ENCODE data around the gene PCDHA1.
"Not testable (repeated sequence)": the region's sequence is repeated elsewhere in the genome, so short reads cannot be mapped to it uniquely, and the experiment has no call there.

GRCh38 chr5:140849831-140850634 lies 64.1 kb downstream of the PCDHA1 start:
- not testable (repeated sequence) for TF ChIP-seq CTCF (IDR thresholded peaks at IDR 0.05); POLR2A (IDR thresholded peaks at IDR 0.05; ENCODE audit: low read depth); POLR2AphosphoS5 (IDR thresholded peaks at IDR 0.05); EP300 (IDR thresholded peaks at IDR 0.05)
